IPS DF 19.7 (cell line): ENCODE measurements around the gene MAFF.

ENCODE experiments used
- DNase-seq: peaks from one replicate; pipeline ENCODE4 v3.0.0-alpha.2; 2013; ENCODE audit warnings: low read depth, low spot score

MAFF gene

GRCh38 chr22:38203855-38204514 lies 2.2 kb downstream of the MAFF start:
- no peak for DNase-seq

- DNase-seq = no peak
Measured at GRCh38 chr22:38204784-38205183, 3.0 kb downstream of the MAFF start.

GRCh38 chr22:38205261-38206128 lies 3.7 kb downstream of the MAFF start:
- DNase-seq = no peak

GRCh38 chr22:38207898-38208432 lies 6.2 kb downstream of the MAFF start:
- DNase-seq = no peak

GRCh38 chr22:38208551-38208968 lies 6.8 kb downstream of the MAFF start:
- DNase-seq = no peak

- DNase-seq = no peak
Measured at GRCh38 chr22:38211556-38211955, 9.8 kb downstream of the MAFF start.

- no peak for DNase-seq
Measured at GRCh38 chr22:38212442-38212841, 10.6 kb downstream of the MAFF start.

- no peak for DNase-seq
Measured at GRCh38 chr22:38213319-38213989, 11.7 kb downstream of the MAFF start.

GRCh38 chr22:38213990-38214301 lies 12.2 kb downstream of the MAFF start:
- DNase-seq = no peak

- no peak for DNase-seq
Measured at GRCh38 chr22:38214302-38215056, 12.7 kb downstream of the MAFF start.

- no peak for DNase-seq
Measured at GRCh38 chr22:38215156-38216038, 13.6 kb downstream of the MAFF start.

- DNase-seq = no peak
Measured at GRCh38 chr22:38218661-38219622, 17.1 kb downstream of the MAFF start.

- DNase-seq = no peak
Measured at GRCh38 chr22:38219632-38220031, 17.8 kb downstream of the MAFF start.

GRCh38 chr22:38220163-38220562 lies 18.4 kb downstream of the MAFF start:
- no peak for DNase-seq

GRCh38 chr22:38220653-38221386 lies 19.0 kb downstream of the MAFF start:
- DNase-seq = no peak

- DNase-seq = no peak
Measured at GRCh38 chr22:38221407-38221806, 19.6 kb downstream of the MAFF start.

- no peak for DNase-seq
Measured at GRCh38 chr22:38221908-38222796, 20.4 kb downstream of the MAFF start.

GRCh38 chr22:38222797-38223119 lies 21.0 kb downstream of the MAFF start:
- no peak for DNase-seq
